Measurements from ENCODE around the gene LRBA. TPM values are rescaled to one million over a fixed set of nuclear protein-coding genes. Genes with fewer than 3 reads are reported as not detected.

LRBA gene
- total and polyA plus RNA-seq, 2 donors (not counting 1 experiment from before 2014, with no cell fraction given), result 16.4 to 36.7 TPM

- Histone ChIP-seq H3K4me1 (ENCODE audit: control insufficient read depth, extremely low read depth, insufficient read depth, low read length) (no peaks in the 10 kb centered on the region), H3K9ac (ENCODE audit: insufficient read depth, low read length) (no peak overlapping the region), H4K20me1 (ENCODE audit: control insufficient read depth, extremely low read depth, insufficient read depth, low read length) (no peaks in the 10 kb centered on the region), H2AFZ (ENCODE audit: low read length) (no peak overlapping the region), H3K4me2 (ENCODE audit: extremely low read depth, insufficient read depth, low read length) (no peak overlapping the region), H3K79me2 (ENCODE audit: control insufficient read depth, insufficient read depth, low read length) (no peaks in the 10 kb centered on the region), H3K27me3 (ENCODE audit: control insufficient read depth, insufficient read depth, low read length) (no peaks in the 10 kb centered on the region), H3K27ac (ENCODE audit: insufficient read depth, low read length) (no peak overlapping the region), H3K36me3 (ENCODE audit: control insufficient read depth, insufficient read depth, low read length) (no peaks in the 10 kb centered on the region), H3K4me3 (replicated peaks in 1 of 4; ENCODE audit: control extremely low read depth in 1 of 4, insufficient read depth in 1 of 4, low read depth in 3 of 4, low read length in 4 of 4) (no peak overlapping the region), H3K9me3 (ENCODE audit: control insufficient read depth, insufficient read depth, low read depth, low read length) (no peaks in the 10 kb centered on the region)
- no peak for DNase-seq (ENCODE audit: low read depth in 2 of 2)
- TF ChIP-seq CTCF (conservative IDR thresholded peaks at IDR 0.05 in 1 of 2, IDR thresholded peaks at IDR 0.05 in 1 of 2; ENCODE audit: low read depth in 1 of 2, low read length in 2 of 2) (no peak), EZH2 (IDR thresholded peaks at IDR 0.05; ENCODE audit: low read length, missing control alignments) (no peak)
These were observed 596.2 kb downstream of the LRBA start for GRCh38 chr4:150418757-150419410.

GRCh38 chr4:150415213-150415612 lies 599.9 kb downstream of the LRBA start:
- Histone ChIP-seq H4K20me1 (ENCODE audit: control insufficient read depth, extremely low read depth, insufficient read depth, low read length) (no peaks in the 10 kb centered on the region), H3K9me3 (ENCODE audit: control insufficient read depth, insufficient read depth, low read depth, low read length) (no peaks in the 10 kb centered on the region), H3K36me3 (ENCODE audit: control insufficient read depth, insufficient read depth, low read length) (no peaks in the 10 kb centered on the region), H3K4me3 (replicated peaks in 1 of 4; ENCODE audit: control extremely low read depth in 1 of 4, insufficient read depth in 1 of 4, low read depth in 3 of 4, low read length in 4 of 4) (no peak overlapping the region), H3K27ac (ENCODE audit: insufficient read depth, low read length) (no peak overlapping the region), H3K4me1 (ENCODE audit: control insufficient read depth, extremely low read depth, insufficient read depth, low read length) (no peaks in the 10 kb centered on the region), H3K4me2 (ENCODE audit: extremely low read depth, insufficient read depth, low read length) (no peak overlapping the region), H2AFZ (ENCODE audit: low read length) (no peak overlapping the region), H3K79me2 (ENCODE audit: control insufficient read depth, insufficient read depth, low read length) (no peaks in the 10 kb centered on the region), H3K9ac (ENCODE audit: insufficient read depth, low read length) (no peak overlapping the region), H3K27me3 (ENCODE audit: control insufficient read depth, insufficient read depth, low read length) (no peaks in the 10 kb centered on the region)
- TF ChIP-seq CTCF (conservative IDR thresholded peaks at IDR 0.05 in 1 of 2, IDR thresholded peaks at IDR 0.05 in 1 of 2; ENCODE audit: low read depth in 1 of 2, low read length in 2 of 2), result no peak
- TF ChIP-seq EZH2 (IDR thresholded peaks at IDR 0.05; ENCODE audit: low read length, missing control alignments), result no peak
- peak; percentile 0 to 25 for DNase-seq (ENCODE audit: low read depth in 2 of 2)

- Histone ChIP-seq H3K4me1 (ENCODE audit: control insufficient read depth, extremely low read depth, insufficient read depth, low read length) (no peaks in the 10 kb centered on the region), H3K4me2 (ENCODE audit: extremely low read depth, insufficient read depth, low read length) (no peak overlapping the region), H2AFZ (ENCODE audit: low read length) (no peak overlapping the region), H3K27me3 (ENCODE audit: control insufficient read depth, insufficient read depth, low read length) (no peaks in the 10 kb centered on the region), H4K20me1 (ENCODE audit: control insufficient read depth, extremely low read depth, insufficient read depth, low read length) (no peaks in the 10 kb centered on the region), H3K4me3 (replicated peaks in 1 of 4; ENCODE audit: control extremely low read depth in 1 of 4, insufficient read depth in 1 of 4, low read depth in 3 of 4, low read length in 4 of 4) (no peak overlapping the region), H3K9ac (ENCODE audit: insufficient read depth, low read length) (no peak overlapping the region), H3K79me2 (ENCODE audit: control insufficient read depth, insufficient read depth, low read length) (no peaks in the 10 kb centered on the region), H3K9me3 (ENCODE audit: control insufficient read depth, insufficient read depth, low read depth, low read length) (no peaks in the 10 kb centered on the region), H3K36me3 (ENCODE audit: control insufficient read depth, insufficient read depth, low read length) (no peaks in the 10 kb centered on the region), H3K27ac (ENCODE audit: insufficient read depth, low read length) (no peak overlapping the region)
- peak in 1 of 2 donors; percentile 17 for DNase-seq (ENCODE audit: low read depth in 2 of 2)
- TF ChIP-seq CTCF (conservative IDR thresholded peaks at IDR 0.05 in 1 of 2, IDR thresholded peaks at IDR 0.05 in 1 of 2; ENCODE audit: low read depth in 1 of 2, low read length in 2 of 2), result no peak
- TF ChIP-seq EZH2 (IDR thresholded peaks at IDR 0.05; ENCODE audit: low read length, missing control alignments), result no peak
These were observed 603.6 kb downstream of the LRBA start for GRCh38 chr4:150411520-150411919.

All from fibroblast of lung (primary cell).